ENCODE measurements around the gene SCARB1.

Gene SCARB1

DNA sequence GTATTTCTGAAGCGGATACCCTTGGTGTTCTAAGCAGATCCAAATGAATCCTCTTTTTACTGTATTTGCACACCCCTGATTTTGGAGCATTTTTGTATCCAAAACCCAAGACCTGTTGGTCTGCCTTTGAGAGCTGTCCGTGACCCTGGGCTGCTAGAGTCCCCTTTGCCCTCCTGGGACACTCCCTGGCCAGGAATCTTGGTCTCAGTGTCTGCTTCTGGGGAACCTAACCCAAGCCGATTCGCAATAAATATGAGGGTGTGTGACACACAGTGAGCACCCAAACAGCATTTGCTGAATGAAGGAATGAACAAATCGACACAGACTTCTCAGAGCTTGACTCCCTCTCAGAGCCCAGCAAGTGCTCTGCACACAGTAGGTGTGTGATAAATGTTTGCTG lies 92.9 kb downstream of the SCARB1 start:
- DNase-seq (ENCODE audit: low read depth in 1 of 2, low spot score in 1 of 2) = no peak
- TF ChIP-seq, protein P1, sequence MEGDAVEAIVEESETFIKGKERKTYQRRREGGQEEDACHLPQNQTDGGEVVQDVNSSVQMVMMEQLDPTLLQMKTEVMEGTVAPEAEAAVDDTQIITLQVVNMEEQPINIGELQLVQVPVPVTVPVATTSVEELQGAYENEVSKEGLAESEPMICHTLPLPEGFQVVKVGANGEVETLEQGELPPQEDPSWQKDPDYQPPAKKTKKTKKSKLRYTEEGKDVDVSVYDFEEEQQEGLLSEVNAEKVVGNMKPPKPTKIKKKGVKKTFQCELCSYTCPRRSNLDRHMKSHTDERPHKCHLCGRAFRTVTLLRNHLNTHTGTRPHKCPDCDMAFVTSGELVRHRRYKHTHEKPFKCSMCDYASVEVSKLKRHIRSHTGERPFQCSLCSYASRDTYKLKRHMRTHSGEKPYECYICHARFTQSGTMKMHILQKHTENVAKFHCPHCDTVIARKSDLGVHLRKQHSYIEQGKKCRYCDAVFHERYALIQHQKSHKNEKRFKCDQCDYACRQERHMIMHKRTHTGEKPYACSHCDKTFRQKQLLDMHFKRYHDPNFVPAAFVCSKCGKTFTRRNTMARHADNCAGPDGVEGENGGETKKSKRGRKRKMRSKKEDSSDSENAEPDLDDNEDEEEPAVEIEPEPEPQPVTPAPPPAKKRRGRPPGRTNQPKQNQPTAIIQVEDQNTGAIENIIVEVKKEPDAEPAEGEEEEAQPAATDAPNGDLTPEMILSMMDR (IDR thresholded peaks at IDR 0.05; ENCODE audit: insufficient read depth, low read length) = no peak
- TF ChIP-seq POLR2AphosphoS5 (IDR thresholded peaks at IDR 0.05; ENCODE audit: low read depth) (no peak), GABPA (IDR thresholded peaks at IDR 0.05; ENCODE audit: low read depth) (no peak), SPI1 (IDR thresholded peaks at IDR 0.05; ENCODE audit: borderline replicate concordance, low read depth) (no peak)
- TF ChIP-seq, protein P2, sequence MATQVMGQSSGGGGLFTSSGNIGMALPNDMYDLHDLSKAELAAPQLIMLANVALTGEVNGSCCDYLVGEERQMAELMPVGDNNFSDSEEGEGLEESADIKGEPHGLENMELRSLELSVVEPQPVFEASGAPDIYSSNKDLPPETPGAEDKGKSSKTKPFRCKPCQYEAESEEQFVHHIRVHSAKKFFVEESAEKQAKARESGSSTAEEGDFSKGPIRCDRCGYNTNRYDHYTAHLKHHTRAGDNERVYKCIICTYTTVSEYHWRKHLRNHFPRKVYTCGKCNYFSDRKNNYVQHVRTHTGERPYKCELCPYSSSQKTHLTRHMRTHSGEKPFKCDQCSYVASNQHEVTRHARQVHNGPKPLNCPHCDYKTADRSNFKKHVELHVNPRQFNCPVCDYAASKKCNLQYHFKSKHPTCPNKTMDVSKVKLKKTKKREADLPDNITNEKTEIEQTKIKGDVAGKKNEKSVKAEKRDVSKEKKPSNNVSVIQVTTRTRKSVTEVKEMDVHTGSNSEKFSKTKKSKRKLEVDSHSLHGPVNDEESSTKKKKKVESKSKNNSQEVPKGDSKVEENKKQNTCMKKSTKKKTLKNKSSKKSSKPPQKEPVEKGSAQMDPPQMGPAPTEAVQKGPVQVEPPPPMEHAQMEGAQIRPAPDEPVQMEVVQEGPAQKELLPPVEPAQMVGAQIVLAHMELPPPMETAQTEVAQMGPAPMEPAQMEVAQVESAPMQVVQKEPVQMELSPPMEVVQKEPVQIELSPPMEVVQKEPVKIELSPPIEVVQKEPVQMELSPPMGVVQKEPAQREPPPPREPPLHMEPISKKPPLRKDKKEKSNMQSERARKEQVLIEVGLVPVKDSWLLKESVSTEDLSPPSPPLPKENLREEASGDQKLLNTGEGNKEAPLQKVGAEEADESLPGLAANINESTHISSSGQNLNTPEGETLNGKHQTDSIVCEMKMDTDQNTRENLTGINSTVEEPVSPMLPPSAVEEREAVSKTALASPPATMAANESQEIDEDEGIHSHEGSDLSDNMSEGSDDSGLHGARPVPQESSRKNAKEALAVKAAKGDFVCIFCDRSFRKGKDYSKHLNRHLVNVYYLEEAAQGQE (IDR thresholded peaks at IDR 0.05; ENCODE audit: insufficient replicate concordance, low read depth) = no peak
- Histone ChIP-seq H3K27ac (replicated peaks) (no peak overlapping the region), H3K4me3 (replicated peaks; ENCODE audit: insufficient read depth, low read length) (no peak overlapping the region), H3K27me3 (ENCODE audit: insufficient read depth, poor library complexity, severe bottlenecking) (no peaks in the 10 kb centered on the region)

DNA sequence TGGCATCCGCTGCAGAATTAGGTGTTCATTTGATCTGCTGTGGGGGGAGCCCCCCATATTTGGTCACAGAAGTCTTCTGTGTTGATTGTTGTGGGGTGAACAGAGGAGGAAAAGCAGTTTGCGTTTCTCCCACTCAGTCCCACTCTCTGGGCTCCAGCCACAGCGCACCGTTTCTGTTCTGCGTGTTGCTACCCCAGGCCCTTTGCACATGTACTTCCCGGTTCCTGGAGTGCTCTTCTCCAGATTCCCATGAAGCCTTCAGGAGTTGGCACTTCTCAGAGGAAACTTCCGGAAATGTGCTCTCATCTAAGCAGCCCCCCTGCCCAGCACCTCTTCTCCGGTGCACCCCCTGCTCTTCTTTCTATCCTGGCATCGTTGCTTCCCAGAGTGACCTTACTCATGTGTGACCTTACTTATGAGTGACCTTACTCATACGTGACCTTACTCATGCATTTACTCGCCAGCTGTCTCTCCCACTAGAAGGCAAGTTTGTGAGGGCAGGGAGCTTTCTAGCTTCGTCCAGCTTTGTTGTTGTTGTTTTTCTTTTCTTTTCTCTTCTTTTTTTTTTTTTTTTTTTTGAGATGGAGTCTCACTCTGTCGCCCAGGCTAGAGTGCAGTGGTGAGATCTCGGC lies 93.7 kb downstream of the SCARB1 start:
- Histone ChIP-seq H3K4me3 (replicated peaks; ENCODE audit: insufficient read depth, low read length) (no peak overlapping the region), H3K27me3 (ENCODE audit: insufficient read depth, poor library complexity, severe bottlenecking) (no peaks in the 10 kb centered on the region), H3K27ac (replicated peaks) (no peak overlapping the region)
- no peak for DNase-seq (ENCODE audit: low read depth in 1 of 2, low spot score in 1 of 2)
- TF ChIP-seq POLR2AphosphoS5 (IDR thresholded peaks at IDR 0.05; ENCODE audit: low read depth) (no peak), GABPA (IDR thresholded peaks at IDR 0.05; ENCODE audit: low read depth) (no peak), SPI1 (IDR thresholded peaks at IDR 0.05; ENCODE audit: borderline replicate concordance, low read depth) (no peak)
- TF ChIP-seq, protein P2 (IDR thresholded peaks at IDR 0.05; ENCODE audit: insufficient replicate concordance, low read depth) = no peak
- TF ChIP-seq, protein P1 (IDR thresholded peaks at IDR 0.05; ENCODE audit: insufficient read depth, low read length) = no peak

DNA sequence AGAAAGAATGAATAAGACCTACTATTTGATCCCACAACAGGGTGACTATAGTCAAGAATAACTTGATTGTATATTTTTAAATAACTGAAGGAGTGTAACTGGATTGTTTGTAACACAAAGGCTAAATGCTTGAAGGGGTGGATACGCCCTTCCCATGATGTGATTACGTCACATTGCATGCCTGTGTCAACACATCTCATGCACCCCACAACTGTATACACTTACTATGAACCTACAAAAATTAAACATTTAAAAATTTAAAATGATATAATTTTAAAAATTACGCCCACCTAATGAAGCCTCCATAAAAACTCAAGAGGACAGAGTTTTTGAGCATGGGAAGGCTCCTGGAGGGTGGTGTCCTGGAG lies 94.5 kb downstream of the SCARB1 start:
- no peak overlapping the region for H3K27ac ChIP-seq (replicated peaks)

More for the DNA sequence above, 94.5 kb downstream of the SCARB1 start:
- DNase-seq (ENCODE audit: low read depth in 1 of 2, low spot score in 1 of 2) = no peak
- TF ChIP-seq GABPA (IDR thresholded peaks at IDR 0.05; ENCODE audit: low read depth) (no peak), SPI1 (IDR thresholded peaks at IDR 0.05; ENCODE audit: borderline replicate concordance, low read depth) (no peak), POLR2AphosphoS5 (IDR thresholded peaks at IDR 0.05; ENCODE audit: low read depth) (no peak)
- TF ChIP-seq, protein P2 (IDR thresholded peaks at IDR 0.05; ENCODE audit: insufficient replicate concordance, low read depth) = no peak
- TF ChIP-seq, protein P1 (IDR thresholded peaks at IDR 0.05; ENCODE audit: insufficient read depth, low read length) = no peak
- Histone ChIP-seq H3K27me3 (ENCODE audit: insufficient read depth, poor library complexity, severe bottlenecking) (no peaks in the 10 kb centered on the region), H3K4me3 (replicated peaks; ENCODE audit: insufficient read depth, low read length) (no peak overlapping the region)

Data from HL-60 (cell line).